HepG2 (cell line): ENCODE results near the gene NEMF.

Source experiments
- POLR2A ChIP-seq, 2 experiments: IDR thresholded peaks; 2 replicates each; pipeline ENCODE4 v1.6.1; 2011; ENCODE audit warnings: low read depth in 2 of 2, low read length in 2 of 2, mild to moderate bottlenecking in 1 of 2, moderate library complexity in 1 of 2; ENCODE audit not compliant: insufficient read depth in 1 of 2
- RFX5 ChIP-seq: IDR thresholded peaks from 2 replicates; pipeline ENCODE4 v1.6.1; 2011; ENCODE audit warnings: low read depth, low read length, improper control_type of control experiment
- ZSCAN30 ChIP-seq: sonication (generic); formaldehyde crosslinking; IDR thresholded peaks from 2 replicates; pipeline ENCODE4 v1.5.0; 2020; ENCODE audit warnings: mild to moderate bottlenecking, missing genetic modification reagents
- TF ChIP-seq, protein P1 (sequence below): sonication (generic); formaldehyde crosslinking; IDR thresholded peaks from 2 replicates; pipeline ENCODE4 v1.9.0; 2021; ENCODE audit warnings: mild to moderate bottlenecking, missing genetic modification reagents

DNA sequence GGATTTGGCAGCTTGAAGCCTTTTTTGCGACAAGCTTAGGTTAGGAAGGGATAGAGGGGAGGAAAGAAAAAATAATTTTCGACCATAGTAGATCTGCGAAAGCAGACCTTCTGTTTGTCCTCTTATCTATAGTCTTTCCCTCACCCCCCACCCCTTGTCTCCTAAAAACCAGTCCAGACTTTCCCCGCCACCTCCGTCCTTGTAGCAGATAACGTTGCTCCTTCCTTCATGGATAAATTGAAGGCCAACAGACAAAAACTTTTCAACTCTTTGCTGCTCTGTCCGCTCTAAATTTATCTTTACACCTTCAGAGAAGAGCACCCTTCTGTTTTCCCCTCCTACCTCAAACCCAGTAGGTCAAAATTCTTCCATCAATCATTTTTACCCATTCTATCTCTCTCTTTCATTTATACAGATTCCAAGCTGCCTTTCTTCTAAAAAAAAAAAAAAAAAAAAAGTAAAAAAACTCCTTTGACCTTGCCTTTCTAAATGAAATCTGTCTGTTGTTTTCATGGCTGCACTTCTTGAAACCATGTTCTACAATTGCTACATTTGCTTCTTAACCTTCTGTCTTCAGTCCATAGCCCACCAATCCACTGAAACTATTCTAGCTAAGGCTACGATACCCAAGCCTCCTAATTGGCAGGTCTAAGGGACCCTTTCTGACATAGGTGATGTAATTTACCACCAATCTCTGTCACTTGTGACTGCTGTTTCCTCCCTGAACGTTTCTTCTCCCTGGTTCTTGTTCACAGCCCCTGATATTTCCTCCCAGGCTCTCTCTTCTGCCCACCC is 11.1 kb upstream of the NEMF start:
- TF ChIP-seq, protein P1, sequence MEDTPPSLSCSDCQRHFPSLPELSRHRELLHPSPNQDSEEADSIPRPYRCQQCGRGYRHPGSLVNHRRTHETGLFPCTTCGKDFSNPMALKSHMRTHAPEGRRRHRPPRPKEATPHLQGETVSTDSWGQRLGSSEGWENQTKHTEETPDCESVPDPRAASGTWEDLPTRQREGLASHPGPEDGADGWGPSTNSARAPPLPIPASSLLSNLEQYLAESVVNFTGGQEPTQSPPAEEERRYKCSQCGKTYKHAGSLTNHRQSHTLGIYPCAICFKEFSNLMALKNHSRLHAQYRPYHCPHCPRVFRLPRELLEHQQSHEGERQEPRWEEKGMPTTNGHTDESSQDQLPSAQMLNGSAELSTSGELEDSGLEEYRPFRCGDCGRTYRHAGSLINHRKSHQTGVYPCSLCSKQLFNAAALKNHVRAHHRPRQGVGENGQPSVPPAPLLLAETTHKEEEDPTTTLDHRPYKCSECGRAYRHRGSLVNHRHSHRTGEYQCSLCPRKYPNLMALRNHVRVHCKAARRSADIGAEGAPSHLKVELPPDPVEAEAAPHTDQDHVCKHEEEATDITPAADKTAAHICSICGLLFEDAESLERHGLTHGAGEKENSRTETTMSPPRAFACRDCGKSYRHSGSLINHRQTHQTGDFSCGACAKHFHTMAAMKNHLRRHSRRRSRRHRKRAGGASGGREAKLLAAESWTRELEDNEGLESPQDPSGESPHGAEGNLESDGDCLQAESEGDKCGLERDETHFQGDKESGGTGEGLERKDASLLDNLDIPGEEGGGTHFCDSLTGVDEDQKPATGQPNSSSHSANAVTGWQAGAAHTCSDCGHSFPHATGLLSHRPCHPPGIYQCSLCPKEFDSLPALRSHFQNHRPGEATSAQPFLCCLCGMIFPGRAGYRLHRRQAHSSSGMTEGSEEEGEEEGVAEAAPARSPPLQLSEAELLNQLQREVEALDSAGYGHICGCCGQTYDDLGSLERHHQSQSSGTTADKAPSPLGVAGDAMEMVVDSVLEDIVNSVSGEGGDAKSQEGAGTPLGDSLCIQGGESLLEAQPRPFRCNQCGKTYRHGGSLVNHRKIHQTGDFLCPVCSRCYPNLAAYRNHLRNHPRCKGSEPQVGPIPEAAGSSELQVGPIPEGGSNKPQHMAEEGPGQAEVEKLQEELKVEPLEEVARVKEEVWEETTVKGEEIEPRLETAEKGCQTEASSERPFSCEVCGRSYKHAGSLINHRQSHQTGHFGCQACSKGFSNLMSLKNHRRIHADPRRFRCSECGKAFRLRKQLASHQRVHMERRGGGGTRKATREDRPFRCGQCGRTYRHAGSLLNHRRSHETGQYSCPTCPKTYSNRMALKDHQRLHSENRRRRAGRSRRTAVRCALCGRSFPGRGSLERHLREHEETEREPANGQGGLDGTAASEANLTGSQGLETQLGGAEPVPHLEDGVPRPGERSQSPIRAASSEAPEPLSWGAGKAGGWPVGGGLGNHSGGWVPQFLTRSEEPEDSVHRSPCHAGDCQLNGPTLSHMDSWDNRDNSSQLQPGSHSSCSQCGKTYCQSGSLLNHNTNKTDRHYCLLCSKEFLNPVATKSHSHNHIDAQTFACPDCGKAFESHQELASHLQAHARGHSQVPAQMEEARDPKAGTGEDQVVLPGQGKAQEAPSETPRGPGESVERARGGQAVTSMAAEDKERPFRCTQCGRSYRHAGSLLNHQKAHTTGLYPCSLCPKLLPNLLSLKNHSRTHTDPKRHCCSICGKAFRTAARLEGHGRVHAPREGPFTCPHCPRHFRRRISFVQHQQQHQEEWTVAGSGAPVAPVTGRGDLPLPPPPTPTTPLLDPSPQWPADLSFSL (CRISPR knock-in tag) = no peak
- TF ChIP-seq POLR2A (IDR thresholded peaks at IDR 0.05; ENCODE audit: insufficient read depth in 1 of 2, low read depth in 2 of 2, low read length in 2 of 2) (no peak), ZSCAN30 (CRISPR knock-in tag) (no peak), RFX5 (no peak)
